ENCODE measurements around the gene PIAS2.
"Not testable (repeated sequence)": the region's sequence is repeated elsewhere in the genome, so short reads cannot be mapped to it uniquely, and the experiment has no call there.

PIAS2 gene

GRCh38 chr18:46903406-46903805, 13.9 kb downstream of the PIAS2 start:
- DNase-seq: no peak

GRCh38 chr18:46899274-46899948, 17.9 kb downstream of the PIAS2 start:
- no peak for DNase-seq

GRCh38 chr18:46894124-46894523, 23.2 kb downstream of the PIAS2 start:
- DNase-seq: no peak

GRCh38 chr18:46893360-46893759, 23.9 kb downstream of the PIAS2 start:
- DNase-seq: no peak

GRCh38 chr18:46892842-46893241, 24.5 kb downstream of the PIAS2 start:
- DNase-seq: no peak

GRCh38 chr18:46891742-46892214, 25.5 kb downstream of the PIAS2 start:
- DNase-seq: no peak

GRCh38 chr18:46888965-46889364, 28.3 kb downstream of the PIAS2 start:
- DNase-seq: no peak

- no peak for DNase-seq
Measured at GRCh38 chr18:46886893-46887292, 30.4 kb downstream of the PIAS2 start.

GRCh38 chr18:46883180-46883579, 34.1 kb downstream of the PIAS2 start:
- DNase-seq: no peak

GRCh38 chr18:46877329-46877987, 39.8 kb downstream of the PIAS2 start:
- DNase-seq: no peak

- DNase-seq: no peak
Measured at GRCh38 chr18:46868169-46868921, 49.0 kb downstream of the PIAS2 start.

- no peak for DNase-seq
Measured at GRCh38 chr18:46867367-46868143, 49.8 kb downstream of the PIAS2 start.

GRCh38 chr18:46866523-46866922, 50.8 kb downstream of the PIAS2 start:
- no peak for DNase-seq

- not testable (repeated sequence) for DNase-seq
Measured at GRCh38 chr18:46865245-46865644, 52.1 kb downstream of the PIAS2 start.

GRCh38 chr18:46859855-46860254, 57.5 kb downstream of the PIAS2 start:
- DNase-seq: no peak

- no peak for DNase-seq
Measured at GRCh38 chr18:46858290-46858689, 59.0 kb downstream of the PIAS2 start.

- no peak for DNase-seq
Measured at GRCh38 chr18:46856973-46857372, 60.3 kb downstream of the PIAS2 start.

- DNase-seq: no peak
Measured at GRCh38 chr18:46849007-46849406, 68.3 kb downstream of the PIAS2 start.

- DNase-seq: no peak
Measured at GRCh38 chr18:46843372-46843771, 73.9 kb downstream of the PIAS2 start.

- no peak for DNase-seq
Measured at GRCh38 chr18:46842583-46842982, 74.7 kb downstream of the PIAS2 start.

GRCh38 chr18:46833899-46834298, 83.4 kb downstream of the PIAS2 start:
- DNase-seq: no peak

GRCh38 chr18:46832849-46833248, 84.5 kb downstream of the PIAS2 start:
- no peak for DNase-seq

- not testable (repeated sequence) for DNase-seq
Measured at GRCh38 chr18:46832422-46832821, 84.9 kb downstream of the PIAS2 start.
